NK-92 (cell line): Measurements from ENCODE around the gene CLSTN3.

Experiments used
- DNase-seq: peaks from one replicate; lab custom pipeline; 2025; ENCODE audit not compliant: unreplicated experiment; lab: John Stamatoyannopoulos, UW

CLSTN3 gene

DNA sequence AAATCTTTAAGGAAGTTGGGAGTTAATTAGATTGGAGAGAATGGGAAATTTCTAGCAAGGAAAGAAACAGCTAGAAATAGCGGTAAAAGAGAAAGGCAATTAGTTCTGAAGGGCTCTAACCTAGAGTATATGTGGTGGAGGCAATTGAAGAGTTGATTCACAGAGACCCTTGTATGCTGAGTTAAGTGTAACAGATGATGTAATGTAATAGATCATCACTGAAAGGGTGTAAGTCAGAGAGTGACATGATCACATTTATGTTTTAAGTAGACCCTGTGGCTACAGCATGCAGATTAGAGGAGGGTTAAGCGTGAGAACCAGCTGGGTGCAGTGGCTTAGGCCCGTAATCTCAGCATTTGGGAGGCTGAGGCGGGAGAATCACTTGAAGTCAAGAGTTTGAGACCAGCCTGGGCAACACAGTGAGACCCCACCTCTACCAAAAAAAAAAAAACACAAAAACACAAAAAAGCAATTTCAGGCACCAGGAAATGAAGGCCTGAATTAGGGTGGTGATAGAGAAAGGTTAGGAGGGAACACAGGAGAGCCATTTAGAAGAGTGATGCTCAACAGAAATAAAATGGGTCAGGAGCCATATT lies 4.4 kb upstream of the CLSTN3 start:
- DNase-seq, result no peak

DNA sequence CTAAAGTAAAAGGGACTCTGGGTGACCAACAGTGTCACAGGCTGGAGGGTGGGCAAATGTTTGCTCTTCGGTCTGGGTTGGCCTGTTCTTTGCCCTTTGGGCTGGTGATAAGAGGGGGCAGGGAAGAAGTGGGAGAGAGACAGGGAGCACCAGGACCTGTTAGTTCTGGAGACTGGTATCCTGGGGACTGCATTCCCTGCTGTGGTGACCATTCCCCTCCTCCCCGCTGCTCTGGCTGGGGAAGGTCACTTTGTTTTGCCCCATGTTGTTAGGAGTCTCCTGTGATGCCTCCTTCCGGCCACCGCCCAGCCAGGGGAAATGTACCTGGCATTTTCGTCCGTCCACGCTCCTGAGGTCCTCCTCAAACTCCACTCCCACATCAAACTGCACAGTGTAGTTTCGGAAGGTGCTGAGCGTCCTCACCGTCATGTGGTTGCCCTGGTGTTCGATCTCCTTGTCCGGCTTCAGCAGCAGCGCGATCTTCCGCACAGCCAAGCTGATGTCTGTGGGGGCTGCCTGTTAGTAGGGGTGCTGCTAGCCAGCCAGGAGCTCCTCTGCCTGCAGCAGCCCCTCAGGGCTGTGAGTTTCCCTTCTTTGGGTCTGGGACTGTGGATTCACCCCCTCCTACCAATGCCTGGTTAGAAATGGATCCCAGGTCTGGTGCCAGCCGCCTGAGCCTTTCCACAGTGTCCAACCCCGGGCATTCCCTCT lies 2.1 kb upstream of the CLSTN3 start:
- DNase-seq, result no peak

DNA sequence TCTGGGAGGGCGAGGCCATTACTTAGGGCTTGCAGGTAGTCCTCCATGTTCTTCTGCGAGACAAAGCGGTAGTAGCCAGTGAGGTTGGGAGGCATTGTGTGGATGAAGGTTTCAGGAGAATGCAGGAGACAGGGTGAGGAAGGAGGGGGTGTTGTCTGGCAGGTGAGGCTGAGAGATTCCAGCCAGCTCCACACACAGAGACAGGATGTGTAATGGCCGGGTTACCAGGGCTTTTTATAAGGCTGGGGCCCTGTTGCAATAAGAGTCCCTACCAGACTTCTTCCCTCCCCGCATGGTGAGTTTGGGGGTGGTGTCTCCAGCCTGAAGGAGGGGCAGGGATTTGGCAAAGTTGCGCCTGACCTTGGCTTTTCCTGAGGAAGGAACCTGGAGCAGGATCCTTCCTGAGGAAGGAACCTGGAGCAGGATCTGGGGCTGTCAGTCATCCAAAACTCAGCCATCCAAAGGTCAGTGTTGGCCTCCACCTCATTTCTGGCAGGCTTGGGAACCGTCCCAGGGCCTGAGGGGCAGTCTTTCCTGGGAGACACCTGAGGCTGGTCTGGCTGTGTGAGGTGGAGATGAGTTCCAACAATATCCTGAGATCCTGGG lies 1.4 kb upstream of the CLSTN3 start, which contains the start of gene RBP5:
RBP5 (minus strand) TSS at position 209 of the 606 bp plus-strand sequence; CDS start at position 95, 114 bp downstream.
- DNase-seq, result no peak

DNA sequence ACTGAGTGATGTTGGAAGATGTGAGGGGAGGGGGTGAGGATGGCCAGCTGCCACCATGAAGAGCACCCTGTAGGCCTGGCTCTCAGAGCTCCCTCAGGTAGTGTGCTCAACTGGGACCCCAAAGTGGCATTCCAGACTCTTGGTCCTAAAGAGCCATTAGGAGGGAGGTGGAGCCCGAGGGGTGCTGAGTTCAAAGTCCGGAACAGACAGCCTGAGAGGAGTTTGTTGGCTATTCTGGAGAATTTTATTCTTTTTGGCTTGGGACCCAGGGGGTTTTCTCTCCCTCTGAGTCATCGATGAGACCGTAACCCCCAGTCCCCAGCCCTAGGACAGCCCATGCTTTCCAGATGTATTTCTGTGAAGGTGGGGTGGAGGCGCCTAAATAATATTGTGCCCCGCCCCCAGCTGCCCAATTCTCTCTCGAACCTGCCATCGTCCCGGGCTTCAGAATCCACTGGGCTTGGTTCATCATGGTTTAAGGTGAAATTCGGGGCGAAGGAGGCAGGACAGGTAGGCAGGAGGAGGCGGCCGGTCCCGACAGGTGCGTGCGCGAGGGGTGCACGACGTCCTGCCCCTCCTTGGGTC lies 792 bp upstream of the CLSTN3 start:
- no peak for DNase-seq

DNA sequence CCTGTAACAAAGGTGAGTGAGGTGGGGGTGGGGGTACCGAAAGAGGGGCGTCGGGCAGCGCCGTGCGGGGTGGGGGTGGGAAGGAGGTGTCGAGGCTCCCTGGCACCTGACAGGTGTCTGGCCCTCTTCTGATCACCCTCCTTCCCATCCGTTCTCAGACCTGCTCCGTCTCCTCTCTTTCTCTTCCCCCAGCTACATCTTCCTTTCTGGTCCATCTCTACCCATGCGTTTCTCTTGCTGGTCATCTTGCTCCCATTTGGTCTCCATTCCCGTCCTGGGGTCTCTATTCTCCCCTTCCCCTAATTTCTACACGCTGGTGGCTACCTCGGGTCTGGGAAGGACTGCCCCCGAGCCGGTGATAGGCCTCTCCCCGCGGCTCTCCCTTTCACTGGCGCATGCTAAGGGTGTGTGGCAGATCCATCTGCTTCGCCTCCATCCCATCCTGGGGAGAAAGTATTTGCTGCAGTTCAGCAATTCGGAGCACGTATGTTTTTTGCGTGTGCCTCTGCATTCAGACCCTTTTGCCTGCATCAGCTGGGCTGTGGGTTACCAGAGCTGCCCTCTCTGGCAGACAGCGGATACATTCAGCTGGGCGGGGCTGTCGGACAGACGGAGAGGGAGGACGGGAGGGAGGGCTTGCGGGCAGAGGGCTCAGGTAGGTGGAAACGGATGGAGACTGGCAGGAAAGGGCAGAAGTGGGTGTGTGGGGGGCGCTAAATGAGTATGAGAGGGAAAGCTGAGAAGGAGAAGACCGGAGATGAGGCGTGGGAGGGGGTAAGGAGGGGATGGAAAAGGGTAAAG lies 730 bp downstream of the CLSTN3 start:
- DNase-seq, result no peak

DNA sequence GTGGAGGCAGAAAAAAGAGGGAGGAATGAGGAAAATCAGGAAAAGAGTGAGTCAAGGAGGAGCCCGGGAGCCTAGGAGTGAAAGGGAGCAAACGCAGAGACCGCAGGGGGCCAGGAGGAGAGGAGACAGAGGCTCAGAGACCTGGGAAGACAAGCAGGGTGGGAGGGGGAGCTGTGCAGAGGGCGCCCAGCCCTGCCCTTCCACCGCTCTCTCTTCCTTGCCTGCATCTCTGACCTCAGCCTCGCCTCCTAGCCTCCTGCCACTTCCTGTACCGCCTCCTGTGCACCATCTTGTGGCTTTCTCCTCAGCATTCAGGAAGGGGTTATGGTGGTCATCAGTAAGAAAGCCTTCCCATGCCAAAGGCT lies 1.3 kb downstream of the CLSTN3 start:
- no peak for DNase-seq

DNA sequence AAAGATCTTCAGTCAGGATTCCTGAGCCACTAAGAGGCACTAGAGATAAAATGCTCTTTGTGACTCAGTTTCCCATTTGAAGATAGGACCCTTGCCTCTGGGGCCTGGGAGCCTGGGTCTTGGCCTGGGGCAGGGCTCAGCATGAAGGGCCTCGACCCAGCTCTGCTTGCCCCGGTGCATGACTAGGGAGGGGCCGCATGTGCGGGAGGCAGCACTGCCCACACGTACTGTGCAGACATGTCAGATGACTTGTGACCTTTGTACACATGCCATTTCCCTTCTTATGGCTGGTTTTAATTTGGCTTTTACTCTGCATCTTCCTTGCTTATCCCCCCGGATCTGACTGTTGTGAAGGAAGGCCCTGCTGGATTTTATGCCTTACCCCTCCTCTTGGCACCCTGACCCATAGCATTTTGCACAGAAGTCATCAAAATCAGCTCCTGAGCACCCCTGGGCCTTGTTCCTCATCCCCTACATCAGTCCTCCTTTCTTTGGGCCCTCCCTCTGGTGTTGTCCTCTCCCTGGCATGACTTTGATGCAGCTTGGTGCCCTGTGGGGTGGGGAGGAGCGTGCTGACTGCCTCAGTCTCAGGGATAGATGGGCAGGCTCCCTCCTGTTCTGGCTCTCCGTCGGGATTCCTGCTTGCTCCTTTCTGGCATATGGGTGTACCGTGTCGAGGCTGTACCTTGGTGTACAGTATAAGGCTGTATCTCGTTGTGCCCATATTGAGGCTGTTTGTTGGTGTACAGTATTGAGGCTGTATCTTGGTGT lies 4.4 kb downstream of the CLSTN3 start:
- DNase-seq, result no peak

DNA sequence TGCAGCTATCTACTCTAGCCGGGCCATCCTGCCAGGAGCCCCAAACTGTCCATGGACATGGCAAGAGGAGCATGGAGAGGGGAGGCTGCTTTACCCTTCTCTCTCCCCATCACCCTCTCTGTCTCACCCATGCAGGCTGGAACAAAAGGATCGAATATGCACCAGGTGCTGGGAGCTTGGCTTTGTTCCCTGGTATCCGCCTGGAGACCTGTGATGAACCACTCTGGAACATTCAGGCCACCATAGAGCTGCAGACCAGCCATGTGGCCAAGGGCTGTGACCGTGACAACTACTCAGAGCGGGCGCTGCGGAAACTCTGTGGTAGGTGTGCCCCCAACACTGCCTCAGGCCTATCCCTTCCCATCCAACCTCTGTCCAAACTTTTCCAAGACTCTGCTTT lies 5.9 kb downstream of the CLSTN3 start:
- DNase-seq, result no peak

DNA sequence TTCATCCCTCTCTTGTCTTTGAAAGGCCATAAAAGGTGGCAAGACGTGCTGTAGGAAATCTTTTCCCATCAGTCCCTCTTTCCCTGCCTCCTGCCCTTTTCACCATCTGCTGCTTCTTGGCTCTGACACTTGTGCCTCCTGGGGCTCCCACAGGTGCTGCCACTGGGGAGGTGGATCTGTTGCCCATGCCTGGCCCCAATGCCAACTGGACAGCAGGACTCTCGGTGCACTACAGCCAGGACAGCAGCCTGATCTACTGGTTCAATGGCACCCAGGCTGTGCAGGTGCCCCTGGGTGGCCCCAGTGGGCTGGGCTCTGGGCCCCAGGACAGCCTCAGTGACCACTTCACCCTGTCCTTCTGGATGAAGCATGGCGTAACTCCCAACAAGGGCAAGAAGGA lies 6.5 kb downstream of the CLSTN3 start:
- DNase-seq, result no peak

DNA sequence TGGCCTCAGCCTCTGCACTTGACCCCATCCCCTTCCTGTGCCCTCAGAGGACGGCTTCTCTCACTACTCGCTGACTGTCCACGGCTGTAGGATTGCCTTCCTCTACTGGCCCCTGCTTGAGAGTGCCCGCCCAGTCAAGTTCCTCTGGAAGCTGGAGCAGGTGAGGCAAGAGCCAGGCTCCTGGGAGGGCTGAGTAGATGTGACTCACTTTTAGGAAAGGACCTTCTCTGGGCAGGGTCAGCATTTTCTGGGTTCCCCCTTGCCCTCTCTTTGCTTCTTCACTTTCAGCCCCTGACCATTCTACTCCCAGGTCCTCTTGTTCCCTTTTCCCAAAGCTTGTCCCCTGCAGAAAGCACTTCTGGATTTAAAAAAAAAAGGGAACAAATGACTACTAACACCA lies 7.7 kb downstream of the CLSTN3 start:
- no peak for DNase-seq

DNA sequence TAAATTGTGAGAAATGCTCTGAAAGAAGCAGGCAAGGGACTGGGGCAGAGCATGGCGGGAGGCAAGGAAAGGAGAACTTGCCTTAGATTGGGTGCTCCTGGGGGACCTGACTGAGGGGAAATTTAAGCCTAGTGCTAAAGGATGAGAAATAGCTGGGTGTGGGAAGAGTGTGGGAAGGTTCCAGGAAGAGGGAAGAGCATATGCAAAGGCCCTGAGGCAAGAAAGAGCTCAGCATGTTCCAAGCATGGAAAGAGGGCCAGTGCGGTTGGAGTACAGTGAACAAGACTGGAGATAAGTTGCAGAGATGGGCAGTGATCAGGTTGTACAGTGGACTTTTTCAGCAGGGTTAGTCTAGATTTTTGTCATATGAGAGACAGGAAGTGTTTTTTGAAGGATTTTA lies 9.0 kb downstream of the CLSTN3 start:
- no peak for DNase-seq

DNA sequence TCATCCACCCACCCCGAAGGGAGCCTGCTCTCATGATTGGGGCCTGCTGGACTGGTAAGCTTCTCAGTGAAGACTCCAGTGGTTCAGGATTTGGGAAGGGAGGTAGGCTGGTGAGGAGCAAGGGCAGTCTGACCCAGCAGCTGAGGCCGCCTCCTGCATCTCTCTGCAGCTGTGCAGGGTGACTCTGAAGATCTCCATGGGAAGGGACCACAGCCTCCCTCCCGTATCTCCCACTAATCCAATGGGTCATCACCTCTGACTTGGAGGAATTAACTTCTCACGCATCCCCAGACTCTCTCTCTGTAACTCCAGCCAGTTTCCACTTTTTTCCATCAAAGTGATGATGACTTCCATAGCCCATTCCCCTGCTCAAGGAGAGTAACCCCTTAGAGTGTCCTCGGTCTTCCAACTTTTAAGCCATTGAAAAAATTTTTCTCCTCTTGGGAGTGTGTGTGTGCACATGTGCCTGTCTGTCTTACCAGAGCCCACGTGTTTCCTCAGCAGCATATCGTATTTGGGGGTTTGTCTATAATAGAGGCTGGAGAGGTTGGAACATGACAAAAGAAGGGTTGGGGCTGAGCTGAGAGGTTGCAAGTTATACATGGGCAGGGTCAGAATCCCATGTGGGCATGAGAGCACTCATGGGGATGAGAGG lies 11.3 kb downstream of the CLSTN3 start:
- no peak for DNase-seq

DNA sequence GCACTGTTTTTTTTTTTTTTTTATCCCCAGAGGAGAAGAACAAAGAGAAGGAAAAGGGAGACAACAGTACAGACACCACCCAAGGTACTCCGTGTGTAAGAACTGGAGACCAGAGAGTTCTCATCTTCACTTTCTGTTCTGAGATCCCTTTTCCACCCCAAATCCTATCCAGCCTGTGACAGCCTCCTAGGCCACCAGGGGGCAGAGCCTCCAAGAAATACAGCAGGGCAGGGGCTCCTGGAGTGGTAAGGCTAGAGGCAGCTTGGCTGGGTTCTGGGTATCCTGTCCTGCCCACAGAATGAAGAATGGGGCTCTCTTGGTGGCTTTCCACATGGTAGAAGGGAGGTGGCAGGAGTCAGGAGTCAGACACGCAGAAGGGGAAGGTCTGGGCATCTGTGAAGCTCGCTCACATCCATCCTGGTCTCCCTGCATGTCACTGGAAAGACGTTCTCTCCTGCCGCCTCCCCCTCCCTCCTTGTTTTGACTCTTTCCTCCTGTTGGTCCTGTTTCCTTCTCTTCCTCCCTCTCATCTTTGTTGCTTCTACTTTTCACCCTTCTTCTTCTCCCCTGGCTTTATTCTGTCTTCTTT lies 12.0 kb downstream of the CLSTN3 start:
- DNase-seq, result no peak

DNA sequence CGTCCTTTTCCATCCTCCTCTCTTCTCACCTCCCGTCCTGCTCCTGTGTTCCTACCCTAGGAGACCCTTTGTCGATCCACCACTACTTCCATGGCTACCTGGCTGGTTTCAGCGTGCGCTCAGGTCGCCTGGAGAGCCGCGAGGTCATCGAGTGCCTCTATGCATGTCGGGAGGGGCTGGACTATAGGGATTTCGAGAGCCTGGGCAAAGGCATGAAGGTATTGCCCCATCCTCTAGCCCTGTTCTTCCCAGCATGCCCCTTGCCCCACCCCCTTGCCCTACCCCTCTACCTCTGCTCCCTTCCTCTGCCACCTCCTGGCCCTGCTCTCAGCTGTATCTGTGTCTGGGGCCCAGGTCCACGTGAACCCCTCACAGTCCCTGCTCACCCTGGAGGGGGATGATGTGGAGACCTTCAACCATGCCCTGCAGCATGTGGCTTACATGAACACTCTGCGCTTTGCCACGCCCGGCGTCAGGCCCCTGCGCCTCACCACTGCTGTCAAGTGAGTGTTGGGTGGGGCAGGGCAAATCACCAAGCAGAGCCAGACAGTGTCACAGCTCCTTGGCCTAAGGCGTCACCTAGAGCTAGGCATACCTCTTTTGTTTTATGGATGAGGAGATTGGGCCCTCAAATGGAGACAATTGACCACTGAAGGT lies 12.8 kb downstream of the CLSTN3 start:
- no peak for DNase-seq

DNA sequence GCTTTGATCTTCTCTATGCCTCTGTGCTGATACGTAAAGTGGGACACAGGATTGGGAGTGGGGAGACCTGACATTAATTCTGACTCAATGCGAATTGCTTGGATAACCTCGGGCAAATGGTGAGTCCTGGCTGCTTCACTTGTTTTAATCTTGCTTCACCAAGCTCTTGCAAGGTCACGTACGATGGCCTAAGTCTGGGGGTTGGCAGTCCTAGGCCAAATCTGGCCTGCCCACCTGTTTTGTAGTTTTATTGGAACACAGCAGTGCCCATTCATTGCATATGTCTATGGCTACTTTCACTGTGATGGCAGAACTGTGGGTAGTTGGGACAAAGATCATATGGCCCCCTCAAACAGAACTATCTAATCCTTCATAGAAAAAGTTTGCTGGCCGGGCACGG lies 13.4 kb downstream of the CLSTN3 start:
- no peak for DNase-seq

DNA sequence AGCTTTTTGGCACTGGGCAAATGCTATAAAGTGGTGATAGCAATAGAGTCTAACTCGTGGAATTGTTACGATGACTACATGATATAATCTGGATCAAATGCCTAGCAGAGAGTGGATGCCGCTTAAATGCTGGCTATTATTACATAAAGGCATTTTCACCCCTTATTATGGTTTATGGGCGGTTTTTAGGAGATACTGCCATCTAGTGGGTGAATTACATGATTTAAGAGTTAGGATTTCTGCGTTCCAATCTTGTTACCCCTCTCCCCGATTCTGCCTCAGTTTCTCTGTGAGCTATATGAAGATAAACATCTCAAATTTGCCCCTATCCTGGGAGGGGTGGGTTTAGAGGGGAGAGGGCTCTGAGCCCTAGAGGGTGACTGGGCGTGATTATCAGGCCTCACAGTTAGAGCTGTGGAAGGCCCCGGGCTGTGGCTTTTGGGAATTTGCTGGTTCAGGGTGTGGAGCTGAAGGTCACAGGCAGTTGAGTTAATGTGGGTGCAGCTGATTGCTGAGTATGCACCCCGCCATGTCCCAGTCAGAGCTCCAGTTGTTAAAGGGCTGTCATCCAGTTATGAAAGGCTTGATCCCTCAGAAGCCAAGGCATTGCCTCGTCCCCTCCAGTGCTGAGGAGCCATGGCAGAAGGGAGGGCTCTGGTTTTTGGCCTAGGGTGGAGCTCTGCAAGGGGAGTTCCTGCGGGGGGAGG lies 14.4 kb downstream of the CLSTN3 start:
- no peak for DNase-seq

DNA sequence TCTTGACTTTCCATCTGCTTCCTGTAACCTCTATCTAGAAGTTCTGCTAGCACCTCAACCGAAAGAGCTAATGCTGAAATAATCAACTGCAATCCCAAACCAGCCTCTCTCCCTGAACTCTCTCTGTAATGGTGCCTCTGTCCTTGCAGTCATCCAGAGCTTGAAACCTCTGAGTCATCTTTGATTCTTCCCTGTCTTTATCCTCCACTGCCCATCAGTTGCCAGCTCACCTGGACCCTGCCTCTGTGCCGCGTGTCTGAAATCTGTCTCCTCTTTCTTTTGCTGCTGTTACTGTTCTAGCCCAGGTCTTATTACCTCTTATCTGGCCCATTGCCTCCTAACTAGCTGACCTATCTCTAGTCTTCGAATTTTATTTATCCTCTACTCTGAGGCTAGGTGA lies 15.5 kb downstream of the CLSTN3 start:
- no peak for DNase-seq

DNA sequence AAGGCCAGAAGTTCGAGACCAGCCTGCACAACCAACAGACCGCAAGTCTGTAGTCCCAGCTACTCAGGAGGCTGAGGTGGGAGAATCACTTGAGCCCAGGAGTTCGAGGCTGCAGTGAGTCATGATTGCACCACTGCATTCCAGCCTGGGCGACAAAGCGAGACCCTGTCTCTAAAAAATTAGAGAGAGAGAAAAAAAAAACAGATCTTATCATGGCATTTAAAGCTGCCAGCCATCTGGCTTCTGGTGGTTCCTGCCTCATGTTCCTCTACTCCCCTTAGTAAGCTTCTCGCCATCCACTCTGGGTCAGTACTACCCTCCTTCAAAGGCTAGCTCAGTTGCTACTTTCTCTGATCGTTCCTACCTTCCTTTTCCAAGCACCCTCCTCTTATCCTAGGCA lies 16.1 kb downstream of the CLSTN3 start:
- no peak for DNase-seq

DNA sequence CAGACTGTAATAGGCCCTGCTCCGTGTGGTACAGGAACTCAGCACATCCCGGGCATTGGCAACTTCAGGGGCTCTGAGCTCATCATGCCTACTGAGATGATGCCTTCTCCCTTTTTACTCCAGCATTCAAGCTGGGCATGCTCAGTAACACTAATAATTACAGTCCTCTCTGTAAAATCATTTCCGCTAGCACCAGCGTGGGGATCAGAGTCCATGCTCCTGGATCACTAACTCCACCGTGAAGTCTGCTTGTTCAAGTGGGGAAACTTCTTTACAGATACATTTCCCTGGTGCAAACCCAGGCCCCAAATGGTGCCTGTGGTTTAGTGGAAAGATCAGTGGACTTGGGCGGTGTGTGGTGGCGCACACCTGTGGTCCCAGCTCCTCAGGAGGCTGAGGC lies 16.7 kb downstream of the CLSTN3 start:
- DNase-seq, result no peak
